OCI-LY1 (cell line): Measurements from ENCODE around the gene SPRED2.

Experiments used
- H2AFZ ChIP-seq: fragments of 200-600 bp; sonication (generic), shearing (Covaris generic); 2 replicates; pipeline ENCODE4 v1.6.0; 2014; ENCODE audit warnings: antibody characterized with exemption, mild to moderate bottlenecking, low read length
- H3F3A ChIP-seq: fragments of 200-600 bp; sonication (generic), shearing (Covaris generic); 2 replicates; pipeline ENCODE4 v1.6.0; 2014; ENCODE audit warnings: mild to moderate bottlenecking, antibody characterized with exemption, low read length, moderate library complexity; ENCODE audit not compliant: insufficient read depth
- H3K27ac ChIP-seq: fragments of 200-600 bp; sonication (generic); 2 replicates; pipeline ENCODE4 v1.5.1; 2014; ENCODE audit warnings: low read length, mixed run types, mild to moderate bottlenecking, low read depth; ENCODE audit not compliant: poor library complexity, severe bottlenecking
- H3K27me3 ChIP-seq: fragments of 200-600 bp; sonication (generic); 2 replicates; pipeline ENCODE4 v1.6.0; 2014; ENCODE audit warnings: antibody characterized with exemption, mild to moderate bottlenecking, low read length, moderate library complexity; ENCODE audit not compliant: insufficient read depth
- H3K36me3 ChIP-seq: fragments of 200-600 bp; sonication (generic); 2 replicates; pipeline ENCODE4 v1.6.1; 2014; ENCODE audit warnings: mild to moderate bottlenecking, antibody characterized with exemption, low read length, moderate library complexity, mixed read lengths; ENCODE audit not compliant: insufficient read depth
- H3K4me1 ChIP-seq: fragments of 200-600 bp; sonication (generic); 2 replicates; pipeline ENCODE4 v1.5.1; 2014; ENCODE audit warnings: mild to moderate bottlenecking, low read length, moderate library complexity; ENCODE audit not compliant: insufficient read depth, severe bottlenecking
- H3K4me2 ChIP-seq: fragments of 200-600 bp; sonication (generic), shearing (Covaris generic); 2 replicates; pipeline ENCODE4 v1.6.1; 2014; ENCODE audit warnings: low read length
- H3K4me3 ChIP-seq: fragments of 200-600 bp; sonication (generic); 2 replicates; pipeline ENCODE4 v1.5.1; 2014; ENCODE audit warnings: low read length, low read depth, mild to moderate bottlenecking, mixed read lengths; ENCODE audit not compliant: poor library complexity, severe bottlenecking
- H3K79me2 ChIP-seq: fragments of 200-600 bp; shearing (Covaris generic); 2 replicates; pipeline ENCODE4 v1.6.1; 2016; ENCODE audit warnings: mixed run types, low read length, mixed read lengths; ENCODE audit not compliant: insufficient read depth
- H3K9ac ChIP-seq: fragments of 200-600 bp; sonication (generic), shearing (Covaris generic); 2 replicates; pipeline ENCODE4 v1.6.1; 2014; ENCODE audit warnings: mild to moderate bottlenecking, low read length, mixed read lengths
- H3K9me2 ChIP-seq: fragments of 200-600 bp; sonication (generic), shearing (Covaris generic); 2 replicates; pipeline ENCODE4 v1.6.1; 2014; ENCODE audit warnings: low read depth, mild to moderate bottlenecking, low read length, mixed read lengths
- H3K9me3 ChIP-seq: fragments of 200-600 bp; shearing (Covaris generic); 2 replicates; pipeline ENCODE4 v1.6.1; 2014; ENCODE audit warnings: low read length, mixed read lengths
- H4K20me1 ChIP-seq: fragments of 200-600 bp; sonication (generic), shearing (Covaris generic); 2 replicates; pipeline ENCODE4 v1.6.0; 2016; ENCODE audit warnings: mild to moderate bottlenecking, low read length; ENCODE audit not compliant: insufficient read depth
- EZH2 ChIP-seq: fragments of 200-600 bp; sonication (generic), shearing (Covaris generic); IDR thresholded peaks from 2 replicates; pipeline ENCODE4 v1.8.0; 2017; ENCODE audit warnings: borderline replicate concordance, mixed run types, mild to moderate bottlenecking, antibody characterized with exemption, low read length, moderate library complexity, mixed read lengths
- TF ChIP-seq, protein P1 (sequence below): fragments of 200-600 bp; sonication (generic), shearing (Covaris generic); IDR thresholded peaks from 2 replicates; pipeline ENCODE4 v1.5.1; 2017; ENCODE audit warnings: mild to moderate bottlenecking, antibody characterized with exemption, low read length, moderate library complexity, mixed read lengths

SPRED2 gene

DNA sequence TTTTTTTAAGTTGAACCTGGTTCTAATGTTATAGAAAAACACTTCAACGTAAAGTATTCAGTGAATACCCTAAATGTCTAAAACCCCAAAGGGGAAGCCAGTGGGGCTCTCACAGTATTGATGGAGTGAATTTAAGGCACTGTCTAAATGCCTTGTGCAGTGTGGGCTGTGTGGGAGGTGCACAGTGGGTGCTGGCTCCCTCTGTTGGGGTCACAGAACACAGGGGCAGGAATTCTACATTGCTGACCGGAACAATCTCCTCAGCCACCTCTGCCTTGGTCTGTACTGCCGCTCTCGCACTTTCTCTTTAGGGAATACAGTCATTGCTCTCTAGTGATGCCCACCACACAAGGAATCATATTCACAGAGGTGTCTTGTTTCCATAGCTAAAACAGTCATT lies 45.4 kb downstream of the SPRED2 start:
- Histone ChIP-seq H3K27ac (peak overlapping the region; percentile 97), H3K9me2 (no peaks in the 10 kb centered on the region), H3K79me2 (0 out of 2 replicates have a peak, but pooled peaks cover 4% of the 10 kb centered on the region), H3K27me3 (no peaks in the 10 kb centered on the region), H4K20me1 (no peaks in the 10 kb centered on the region), H3K9me3 (no peaks in the 10 kb centered on the region), H2AFZ (no peak overlapping the region), H3K4me1 (peaks cover 100% of the 10 kb centered on the region), H3K4me3 (peak overlapping the region; percentile 3), H3K4me2 (peak overlapping the region; percentile 32; the same call in 1 of the 2 replicates), H3K36me3 (no peaks in the 10 kb centered on the region), H3K9ac (peak overlapping the region; percentile 27; the same call in 1 of the 2 replicates), H3F3A (peaks cover 3% of the 10 kb centered on the region; the same call in 1 of the 2 replicates)
- TF ChIP-seq, protein P1, sequence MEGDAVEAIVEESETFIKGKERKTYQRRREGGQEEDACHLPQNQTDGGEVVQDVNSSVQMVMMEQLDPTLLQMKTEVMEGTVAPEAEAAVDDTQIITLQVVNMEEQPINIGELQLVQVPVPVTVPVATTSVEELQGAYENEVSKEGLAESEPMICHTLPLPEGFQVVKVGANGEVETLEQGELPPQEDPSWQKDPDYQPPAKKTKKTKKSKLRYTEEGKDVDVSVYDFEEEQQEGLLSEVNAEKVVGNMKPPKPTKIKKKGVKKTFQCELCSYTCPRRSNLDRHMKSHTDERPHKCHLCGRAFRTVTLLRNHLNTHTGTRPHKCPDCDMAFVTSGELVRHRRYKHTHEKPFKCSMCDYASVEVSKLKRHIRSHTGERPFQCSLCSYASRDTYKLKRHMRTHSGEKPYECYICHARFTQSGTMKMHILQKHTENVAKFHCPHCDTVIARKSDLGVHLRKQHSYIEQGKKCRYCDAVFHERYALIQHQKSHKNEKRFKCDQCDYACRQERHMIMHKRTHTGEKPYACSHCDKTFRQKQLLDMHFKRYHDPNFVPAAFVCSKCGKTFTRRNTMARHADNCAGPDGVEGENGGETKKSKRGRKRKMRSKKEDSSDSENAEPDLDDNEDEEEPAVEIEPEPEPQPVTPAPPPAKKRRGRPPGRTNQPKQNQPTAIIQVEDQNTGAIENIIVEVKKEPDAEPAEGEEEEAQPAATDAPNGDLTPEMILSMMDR = peak; percentile 40; the same call in 1 of the 2 replicates
- TF ChIP-seq EZH2 = no peak

DNA sequence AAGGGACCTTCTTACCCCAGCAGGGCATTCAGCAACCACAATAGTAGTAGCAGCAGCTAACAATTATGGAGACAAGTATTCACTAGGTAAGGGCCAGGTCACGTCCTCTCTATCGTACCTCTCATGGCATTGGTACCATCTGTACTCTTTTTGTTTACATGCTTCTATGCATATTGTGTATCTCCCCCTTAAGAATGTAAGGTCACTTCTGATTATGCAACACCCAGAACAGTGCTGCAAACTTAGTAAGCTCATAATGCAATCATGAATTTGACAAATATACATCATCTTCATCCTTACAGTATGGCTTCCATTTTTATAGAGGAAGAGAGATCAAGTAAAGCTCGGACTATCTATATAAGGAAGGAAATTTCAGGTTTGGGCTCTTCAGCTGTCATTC lies 46.1 kb downstream of the SPRED2 start:
- peaks cover 3% of the 10 kb centered on the region; the same call in 1 of the 2 replicates for H3F3A ChIP-seq

DNA sequence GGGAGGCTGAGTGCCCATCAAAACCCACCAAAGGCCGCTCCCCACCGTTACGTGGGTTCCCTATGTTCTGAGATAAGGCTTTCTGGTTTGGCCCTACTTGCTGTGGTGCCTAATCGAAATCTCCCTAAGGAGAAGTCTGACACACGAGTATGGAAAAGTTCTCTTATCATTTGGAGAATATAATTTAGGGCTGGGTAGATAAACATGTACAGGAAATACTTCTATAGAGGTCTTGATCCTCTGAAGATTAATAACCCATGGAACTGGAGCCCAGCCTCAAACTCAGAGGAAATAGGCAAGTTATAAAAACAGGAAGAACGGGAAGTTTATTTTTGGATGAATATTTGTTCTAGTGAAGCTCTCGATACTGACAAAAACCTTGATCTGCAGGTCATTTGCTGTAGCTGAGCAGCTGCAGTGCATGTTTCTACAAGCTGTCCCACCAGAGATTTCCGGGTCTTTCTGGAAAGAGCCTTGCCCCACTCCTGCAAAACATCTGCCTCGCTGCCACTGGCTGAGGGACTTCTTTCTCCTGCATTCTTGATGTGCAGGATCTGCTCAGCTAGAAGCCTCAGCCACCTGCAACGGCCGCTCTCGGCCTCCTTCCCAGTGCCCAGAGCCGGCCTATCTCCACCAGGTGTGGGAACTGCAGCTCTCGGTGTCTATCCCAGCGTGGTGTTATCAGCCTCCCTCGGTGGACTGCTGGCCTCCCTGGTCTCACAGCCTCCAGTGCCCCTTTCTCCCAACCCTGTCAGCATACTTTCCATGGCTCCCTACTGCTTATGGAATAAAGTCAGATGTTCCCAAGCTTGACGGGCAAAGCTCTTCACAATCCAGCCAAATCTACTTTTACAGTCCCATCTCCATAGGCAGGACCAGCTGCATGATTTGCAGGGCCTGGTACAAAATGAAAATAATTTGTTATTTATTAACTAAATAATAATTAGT lies 48.6 kb downstream of the SPRED2 start:
- no peak overlapping the region for H2AFZ ChIP-seq
- peaks cover 11% of the 10 kb centered on the region for H3K36me3 ChIP-seq
- peaks cover 3% of the 10 kb centered on the region; the same call in 1 of the 2 replicates for H3F3A ChIP-seq
- TF ChIP-seq, protein P1 = no peak
- TF ChIP-seq EZH2 = no peak
- peak overlapping the region; percentile 44 for H3K9ac ChIP-seq
- H3K9me2 ChIP-seq = no peaks in the 10 kb centered on the region
- no peaks in the 10 kb centered on the region for H3K9me3 ChIP-seq
- peak overlapping the region; percentile 92 for H3K27ac ChIP-seq
- H3K27me3 ChIP-seq = no peaks in the 10 kb centered on the region
- peak overlapping the region; percentile 18 for H3K4me3 ChIP-seq
- H3K4me1 ChIP-seq = peaks cover 99% of the 10 kb centered on the region
- peaks cover 4% of the 10 kb centered on the region; the same call in 1 of the 2 replicates for H3K79me2 ChIP-seq
- peak overlapping the region; percentile 49 for H3K4me2 ChIP-seq
- no peaks in the 10 kb centered on the region for H4K20me1 ChIP-seq

More for the DNA sequence above, 46.1 kb downstream of the SPRED2 start:
- no peak overlapping the region for H2AFZ ChIP-seq
- no peaks in the 10 kb centered on the region for H3K27me3 ChIP-seq
- H3K79me2 ChIP-seq = 0 out of 2 replicates have a peak, but pooled peaks cover 2% of the 10 kb centered on the region
- no peaks in the 10 kb centered on the region for H3K36me3 ChIP-seq
- H3K4me2 ChIP-seq = peak overlapping the region; percentile 32; the same call in 1 of the 2 replicates
- TF ChIP-seq, protein P1 = no peak
- TF ChIP-seq EZH2 = no peak
- H3K9me3 ChIP-seq = no peaks in the 10 kb centered on the region
- peak overlapping the region; percentile 97 for H3K27ac ChIP-seq
- no peaks in the 10 kb centered on the region for H4K20me1 ChIP-seq
- peaks cover 100% of the 10 kb centered on the region for H3K4me1 ChIP-seq
- H3K9ac ChIP-seq = no peak overlapping the region
- H3K9me2 ChIP-seq = no peaks in the 10 kb centered on the region
- no peak overlapping the region for H3K4me3 ChIP-seq
